ENCODE data around the gene SCD5. TPM values are rescaled to one million over a fixed set of nuclear protein-coding genes. Genes with fewer than 3 reads are reported as not detected.
A peak's percentile ranks its signal among the peaks of the same experiment; 100 is the strongest.

The SCD5 gene
- total and polyA plus RNA-seq, 12 donors: 85.9 to 585 (median 229) TPM

GRCh38 chr4:82780752-82781231, 17.8 kb downstream of the SCD5 start:
- H3K4me3 ChIP-seq: no peak overlapping the region
- TF ChIP-seq POLR2A (IDR thresholded peaks at IDR 0.05): no peak
- no peak for TF ChIP-seq CTCF (IDR thresholded peaks at IDR 0.05)
- peak overlapping the region in 3 of 5 donors; percentile 52 to 59 (median 58) for H3K27ac ChIP-seq
- intact Hi-C loops (cut with DNase I): no loop called here
- H3K36me3 ChIP-seq (replicated peaks in 1 of 2): no peaks in the 10 kb centered on the region
- H3K4me1 ChIP-seq (replicated peaks in 1 of 2): peaks cover 29 to 55% of the 10 kb centered on the region in 2 donors
- WGBS, 4 donors: 26 to 37% (median 28%) methylated on average over 10 of the region's 10 CpGs
- H3K27me3 ChIP-seq: no peaks in the 10 kb centered on the region
- DNase-seq: peak; percentile 72 to 92 (median 83)
- no peaks in the 10 kb centered on the region for H3K9me3 ChIP-seq (replicated peaks in 1 of 3)

GRCh38 chr4:82780170-82780751, 18.3 kb downstream of the SCD5 start:
- peak in 3 of 7 donors; percentile 6 to 29 (median 9) for DNase-seq
- intact Hi-C loops (cut with DNase I): no loop called here
- peaks cover 24 to 50% of the 10 kb centered on the region in 2 donors for H3K4me1 ChIP-seq (replicated peaks in 1 of 2)
- TF ChIP-seq CTCF (IDR thresholded peaks at IDR 0.05) (no peak), POLR2A (IDR thresholded peaks at IDR 0.05) (no peak)
- peak overlapping the region in 3 of 5 donors; percentile 52 to 59 (median 58) for H3K27ac ChIP-seq
- no peaks in the 10 kb centered on the region for H3K27me3 ChIP-seq
- WGBS, 4 donors: 38 to 56% (median 50%) methylated on average over 1 of the region's 1 CpG
- no peak overlapping the region for H3K4me3 ChIP-seq
- no peaks in the 10 kb centered on the region for H3K9me3 ChIP-seq (replicated peaks in 1 of 3)
- H3K36me3 ChIP-seq (replicated peaks in 1 of 2): no peaks in the 10 kb centered on the region

GRCh38 chr4:82779032-82779431, 19.6 kb downstream of the SCD5 start:
- Histone ChIP-seq H3K27ac (no peak overlapping the region), H3K9me3 (replicated peaks in 1 of 3) (no peaks in the 10 kb centered on the region), H3K36me3 (replicated peaks in 1 of 2) (no peaks in the 10 kb centered on the region), H3K4me3 (no peak overlapping the region), H3K4me1 (replicated peaks in 1 of 2) (peaks cover 15 to 46% of the 10 kb centered on the region in 2 donors), H3K27me3 (no peaks in the 10 kb centered on the region)
- intact Hi-C loops (cut with DNase I): no loop called here
- TF ChIP-seq POLR2A (IDR thresholded peaks at IDR 0.05): no peak
- no peak for TF ChIP-seq CTCF (IDR thresholded peaks at IDR 0.05)
- DNase-seq: peak in 3 of 7 donors; percentile 5 to 31 (median 15)
- WGBS, 4 donors: 83 to 95% (median 88%) methylated on average over 9 to 11 of the region's 11 CpGs

- intact Hi-C loops (cut with DNase I): no loop called here
- Histone ChIP-seq H3K27me3 (no peaks in the 10 kb centered on the region), H3K36me3 (replicated peaks in 1 of 2) (no peaks in the 10 kb centered on the region), H3K9me3 (replicated peaks in 1 of 3) (no peaks in the 10 kb centered on the region), H3K4me3 (no peak overlapping the region), H3K4me1 (replicated peaks in 1 of 2) (peaks cover 15 to 42% of the 10 kb centered on the region in 2 donors), H3K27ac (peak overlapping the region in 1 of 5 donors; percentile 40)
- DNase-seq: peak in 2 of 7 donors; percentile 14 to 40
- no peak for TF ChIP-seq CTCF (IDR thresholded peaks at IDR 0.05)
- 89 to 100% (median 94%) methylated on average over 4 to 5 of the region's 5 CpGs for WGBS, 4 donors
These were observed 20.6 kb downstream of the SCD5 start for GRCh38 chr4:82777857-82778525.
